Measurements from ENCODE around the gene KRTAP5-5.
"Not testable (repeated sequence)": the region's sequence is repeated elsewhere in the genome, so short reads cannot be mapped to it uniquely, and the experiment has no call there.

GRCh38 chr11:1607901-1608300 lies 21.7 kb upstream of the KRTAP5-5 start:
- not testable (repeated sequence) for TF ChIP-seq POLR2A, POLR2AphosphoS5, TAF1, SPI1 (IDR thresholded peaks at IDR 0.05; ENCODE audit: low read depth, low read length)

Measured in GM12891 (cell line).